DOHH2 (cell line): ENCODE results near the gene DMD.

Experiments used
- EZH2phosphoT487 ChIP-seq: fragments of 200-600 bp; sonication (generic); IDR thresholded peaks from 2 replicates; pipeline ENCODE4 v1.6.1; 2017; ENCODE audit warnings: borderline replicate concordance, mild to moderate bottlenecking, antibody characterized with exemption, low read length, moderate library complexity, mixed read lengths
- TF ChIP-seq, protein P1 (sequence below): fragments of 200-600 bp; sonication (generic); IDR thresholded peaks from one replicate; pipeline ENCODE4 v1.5.1; 2014; ENCODE audit warnings: antibody characterized with exemption, mild to moderate bottlenecking, low read depth, low read length; ENCODE audit not compliant: poor library complexity, severe bottlenecking

- TF ChIP-seq, protein P1, sequence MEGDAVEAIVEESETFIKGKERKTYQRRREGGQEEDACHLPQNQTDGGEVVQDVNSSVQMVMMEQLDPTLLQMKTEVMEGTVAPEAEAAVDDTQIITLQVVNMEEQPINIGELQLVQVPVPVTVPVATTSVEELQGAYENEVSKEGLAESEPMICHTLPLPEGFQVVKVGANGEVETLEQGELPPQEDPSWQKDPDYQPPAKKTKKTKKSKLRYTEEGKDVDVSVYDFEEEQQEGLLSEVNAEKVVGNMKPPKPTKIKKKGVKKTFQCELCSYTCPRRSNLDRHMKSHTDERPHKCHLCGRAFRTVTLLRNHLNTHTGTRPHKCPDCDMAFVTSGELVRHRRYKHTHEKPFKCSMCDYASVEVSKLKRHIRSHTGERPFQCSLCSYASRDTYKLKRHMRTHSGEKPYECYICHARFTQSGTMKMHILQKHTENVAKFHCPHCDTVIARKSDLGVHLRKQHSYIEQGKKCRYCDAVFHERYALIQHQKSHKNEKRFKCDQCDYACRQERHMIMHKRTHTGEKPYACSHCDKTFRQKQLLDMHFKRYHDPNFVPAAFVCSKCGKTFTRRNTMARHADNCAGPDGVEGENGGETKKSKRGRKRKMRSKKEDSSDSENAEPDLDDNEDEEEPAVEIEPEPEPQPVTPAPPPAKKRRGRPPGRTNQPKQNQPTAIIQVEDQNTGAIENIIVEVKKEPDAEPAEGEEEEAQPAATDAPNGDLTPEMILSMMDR = no peak
- no peak for TF ChIP-seq EZH2phosphoT487
These were observed 943.1 kb downstream of the DMD start for GRCh38 chrX:32268207-32268606.
